ENCODE results near the gene TBPL1. TPM values are rescaled to one million over a fixed set of nuclear protein-coding genes. Genes with fewer than 3 reads are reported as not detected.
A peak's percentile ranks its signal among the peaks of the same experiment; 100 is the strongest.

Gene TBPL1
- total RNA-seq, 4 donors from 2014 or later, result 4.8 to 10.0 (median 4.9) TPM; not detected in 1

DNA sequence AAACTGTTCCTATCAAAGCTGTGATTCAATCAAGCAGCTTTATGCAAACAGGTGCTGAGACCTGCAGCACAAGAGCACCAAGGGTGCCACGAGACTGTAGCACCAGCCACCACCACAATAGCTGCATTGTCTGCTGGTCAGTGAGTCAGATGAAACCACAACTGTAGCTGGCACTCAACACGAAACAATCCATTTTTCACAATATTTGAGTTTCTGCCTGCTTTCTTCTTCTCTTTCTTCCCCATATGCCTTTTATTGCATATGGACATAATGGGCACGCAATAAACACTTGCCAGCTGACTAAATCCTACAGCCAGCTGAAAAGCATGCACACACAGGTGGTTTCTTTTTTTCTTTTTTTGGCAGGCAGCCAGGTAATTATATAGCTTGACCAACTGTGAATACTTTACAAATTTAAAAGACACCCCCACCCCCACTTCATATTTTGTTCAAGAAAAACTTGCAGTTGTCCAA lies 82.8 kb downstream of the TBPL1 start:
- H3K36me3 ChIP-seq, result no peaks in the 10 kb centered on the region
- intact Hi-C loops (cut with DNase I; ENCODE audit: low total_unique reads), result no loop called here
- TF ChIP-seq POLR2A (IDR thresholded peaks at IDR 0.05) (no peak), POLR2AphosphoS5 (IDR thresholded peaks at IDR 0.05) (peak in 1 of 3 donors; percentile 41)
- peak; percentile 42 for DNase-seq
- H3K27ac ChIP-seq, result peak overlapping the region; percentile 5 to 56 (median 22)
- H3K4me3 ChIP-seq, result no peak overlapping the region
- WGBS, 2 donors (ENCODE audit: low coverage in 1 of 2), result 30 to 33% methylated on average over 2 to 3 of the region's 3 CpGs
- in situ Hi-C loops (cut with MboI; ENCODE audit: low pct_ligation_motif_present in 1 of 4, low pct_unique_long_range_greater_than_20kb in 1 of 4, low sequenced_read_pairs in 3 of 4), result no loop called here
- peaks cover 0 to 12% (median 7%) of the 10 kb centered on the region in 4 donors for H3K4me1 ChIP-seq
- no peaks in the 10 kb centered on the region for H3K27me3 ChIP-seq
- H3K9me3 ChIP-seq, result no peaks in the 10 kb centered on the region

DNA sequence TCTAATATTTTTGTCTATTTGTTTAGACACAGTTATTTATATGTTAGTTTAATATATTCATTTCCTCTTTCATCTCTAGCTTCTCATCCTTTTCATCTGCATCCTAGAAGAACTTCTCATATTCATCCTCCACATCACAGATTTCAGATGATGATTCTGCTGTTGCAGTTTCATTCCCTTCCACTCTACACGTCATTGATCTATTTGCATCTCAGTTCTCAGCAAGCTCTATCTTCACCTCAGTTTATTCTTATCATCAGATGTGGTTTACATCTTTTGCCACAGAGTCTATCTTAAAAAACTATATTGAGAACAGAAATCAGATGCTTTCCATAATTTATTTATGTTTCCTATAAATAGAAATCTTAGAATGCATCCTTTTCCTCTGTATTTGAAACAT lies 86.1 kb downstream of the TBPL1 start:
- intact Hi-C loops (cut with DNase I; ENCODE audit: low total_unique reads) (no loop called here), in situ Hi-C loops (cut with MboI; ENCODE audit: low pct_ligation_motif_present in 1 of 4, low pct_unique_long_range_greater_than_20kb in 1 of 4, low sequenced_read_pairs in 3 of 4) (no loop called here)
- no peaks in the 10 kb centered on the region for H3K9me3 ChIP-seq
- H3K36me3 ChIP-seq, result no peaks in the 10 kb centered on the region
- DNase-seq, result no peak
- no peak overlapping the region for H3K27ac ChIP-seq
- no peaks in the 10 kb centered on the region for H3K27me3 ChIP-seq
- peaks cover 0 to 12% (median 7%) of the 10 kb centered on the region in 4 donors for H3K4me1 ChIP-seq
- 43 to 72% methylated on average over 1 of the region's 1 CpG for WGBS, 2 donors (ENCODE audit: low coverage in 1 of 2)
- TF ChIP-seq POLR2AphosphoS5 (IDR thresholded peaks at IDR 0.05) (no peak), POLR2A (IDR thresholded peaks at IDR 0.05) (no peak), EP300 (IDR thresholded peaks at IDR 0.05; ENCODE audit: low read depth) (no peak)
- TF ChIP-seq, protein P1, sequence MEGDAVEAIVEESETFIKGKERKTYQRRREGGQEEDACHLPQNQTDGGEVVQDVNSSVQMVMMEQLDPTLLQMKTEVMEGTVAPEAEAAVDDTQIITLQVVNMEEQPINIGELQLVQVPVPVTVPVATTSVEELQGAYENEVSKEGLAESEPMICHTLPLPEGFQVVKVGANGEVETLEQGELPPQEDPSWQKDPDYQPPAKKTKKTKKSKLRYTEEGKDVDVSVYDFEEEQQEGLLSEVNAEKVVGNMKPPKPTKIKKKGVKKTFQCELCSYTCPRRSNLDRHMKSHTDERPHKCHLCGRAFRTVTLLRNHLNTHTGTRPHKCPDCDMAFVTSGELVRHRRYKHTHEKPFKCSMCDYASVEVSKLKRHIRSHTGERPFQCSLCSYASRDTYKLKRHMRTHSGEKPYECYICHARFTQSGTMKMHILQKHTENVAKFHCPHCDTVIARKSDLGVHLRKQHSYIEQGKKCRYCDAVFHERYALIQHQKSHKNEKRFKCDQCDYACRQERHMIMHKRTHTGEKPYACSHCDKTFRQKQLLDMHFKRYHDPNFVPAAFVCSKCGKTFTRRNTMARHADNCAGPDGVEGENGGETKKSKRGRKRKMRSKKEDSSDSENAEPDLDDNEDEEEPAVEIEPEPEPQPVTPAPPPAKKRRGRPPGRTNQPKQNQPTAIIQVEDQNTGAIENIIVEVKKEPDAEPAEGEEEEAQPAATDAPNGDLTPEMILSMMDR (IDR thresholded peaks at IDR 0.05), result no peak
- no peak overlapping the region for H3K4me3 ChIP-seq

Small RNA genes within 50 kb of the gene (small RNA-seq; reads per million reads assigned to genes)
- 0 reads per million in 4 donors for gene AL449363.1

Other genes with a start within 250 kb of the TBPL1 start
- gene TCF21, start 64.1 kb upstream of the TBPL1 start, total RNA-seq, result 10 to 100 TPM in 2 of 4 donors, 1 to 10 TPM in 2; 6.0 to 13.0 (median 8.9) TPM
- 1 to 10 TPM in 2 of 4 donors, under 1 TPM in 2; 0.20 to 1.4 (median 0.99) TPM for gene SLC2A12, start 99.4 kb downstream of the TBPL1 start, total RNA-seq

Data from transverse colon (tissue), 4 donors.